Neural progenitor cell (in vitro differentiated cells): Measurements from ENCODE around the gene FAM120C. TPM values are rescaled to one million over a fixed set of nuclear protein-coding genes. Genes with fewer than 3 reads are reported as not detected.

Experiments used
- DNase-seq: peaks from one replicate; pipeline ENCODE4 v3.0.0-alpha.2; 2016; ENCODE audit warnings: low spot score
- H2AFZ ChIP-seq: fragments of 200-600 bp; sonication (generic); replicated peaks from 2 replicates; pipeline ENCODE4 v1.6.1; 2016; ENCODE audit warnings: antibody characterized with exemption
- H3F3A ChIP-seq: fragments of 200-600 bp; sonication (generic); 2 replicates; pipeline ENCODE4 v1.6.1; 2016; ENCODE audit warnings: antibody characterized with exemption, low read depth
- H3K27ac ChIP-seq: fragments of 200-600 bp; sonication (generic); 2 replicates; pipeline ENCODE4 v1.5.1; 2016; ENCODE audit warnings: mild to moderate bottlenecking
- H3K27me3 ChIP-seq: fragments of 200-600 bp; sonication (generic); 2 replicates; pipeline ENCODE4 v1.6.1; 2016; ENCODE audit warnings: mild to moderate bottlenecking, moderate library complexity
- H3K36me3 ChIP-seq: fragments of 200-600 bp; sonication (generic); 2 replicates; pipeline ENCODE4 v1.5.1; 2016
- H3K4me1 ChIP-seq: fragments of 200-600 bp; sonication (generic); 2 replicates; pipeline ENCODE4 v1.6.1; 2016; ENCODE audit warnings: mixed run types
- H3K4me2 ChIP-seq: fragments of 200-600 bp; sonication (generic); 2 replicates; pipeline ENCODE4 v1.6.1; 2016
- H3K4me3 ChIP-seq: fragments of 200-600 bp; sonication (generic); 2 replicates; pipeline ENCODE4 v1.5.1; 2016
- H3K79me2 ChIP-seq: fragments of 200-600 bp; sonication (generic); 2 replicates; pipeline ENCODE4 v1.6.1; 2016; ENCODE audit warnings: low read depth
- H3K9ac ChIP-seq: fragments of 200-600 bp; sonication (generic); 2 replicates; pipeline ENCODE4 v1.6.1; 2016
- H3K9me3 ChIP-seq: fragments of 200-600 bp; sonication (generic); 2 replicates; pipeline ENCODE4 v1.5.1; 2016; ENCODE audit warnings: low read depth
- H4K20me1 ChIP-seq: fragments of 200-600 bp; sonication (generic); 2 replicates; pipeline ENCODE4 v1.6.1; 2016; ENCODE audit warnings: low read depth
- H3K27ac Mint-ChIP-seq: 3 replicates; pipeline ENCODE4 v1.8.0; 2021; ENCODE audit warnings: mixed read lengths
- H3K27me3 Mint-ChIP-seq: 2 replicates; pipeline ENCODE4 v1.8.0; 2022; ENCODE audit warnings: low read depth, mild to moderate bottlenecking, inconsistent platforms, moderate library complexity, mixed read lengths; ENCODE audit not compliant: insufficient read depth
- H3K36me3 Mint-ChIP-seq: 3 replicates; pipeline ENCODE4 v1.8.0; 2021; ENCODE audit warnings: mixed read lengths
- H3K4me1 Mint-ChIP-seq: 3 replicates; pipeline ENCODE4 v1.8.0; 2021; ENCODE audit warnings: mixed read lengths
- H3K4me3 Mint-ChIP-seq: 3 replicates; pipeline ENCODE4 v1.8.0; 2021; ENCODE audit warnings: mild to moderate bottlenecking, moderate library complexity, mixed read lengths
- H3K9me3 Mint-ChIP-seq: 3 replicates; pipeline ENCODE4 v1.8.0; 2020; ENCODE audit warnings: mixed read lengths
- CTCF ChIP-seq: fragments of 200-600 bp; sonication (generic); IDR thresholded peaks from 2 replicates; pipeline ENCODE4 v1.5.1; 2017; ENCODE audit warnings: antibody characterized with exemption, mild to moderate bottlenecking
- EZH2 ChIP-seq: fragments of 200-600 bp; sonication (generic); IDR thresholded peaks from 2 replicates; pipeline ENCODE4 v1.6.1; 2017; ENCODE audit warnings: antibody characterized with exemption, mild to moderate bottlenecking, moderate library complexity
- EZH2phosphoT487 ChIP-seq: fragments of 200-600 bp; sonication (generic); IDR thresholded peaks from 2 replicates; pipeline ENCODE4 v1.6.1; 2017; ENCODE audit warnings: antibody characterized with exemption
- total RNA-seq: library from RNA; depleted of rRNA; stranded (reverse); fragments of >200 nt; gene quantifications from 2 replicates; pipeline ENCODE4 v1.2.3, GENCODE V29; 2015; ENCODE audit warnings: low replicate concordance

The FAM120C gene
- total RNA-seq, 1 donor from 2014 or later: 5.1 TPM

DNA sequence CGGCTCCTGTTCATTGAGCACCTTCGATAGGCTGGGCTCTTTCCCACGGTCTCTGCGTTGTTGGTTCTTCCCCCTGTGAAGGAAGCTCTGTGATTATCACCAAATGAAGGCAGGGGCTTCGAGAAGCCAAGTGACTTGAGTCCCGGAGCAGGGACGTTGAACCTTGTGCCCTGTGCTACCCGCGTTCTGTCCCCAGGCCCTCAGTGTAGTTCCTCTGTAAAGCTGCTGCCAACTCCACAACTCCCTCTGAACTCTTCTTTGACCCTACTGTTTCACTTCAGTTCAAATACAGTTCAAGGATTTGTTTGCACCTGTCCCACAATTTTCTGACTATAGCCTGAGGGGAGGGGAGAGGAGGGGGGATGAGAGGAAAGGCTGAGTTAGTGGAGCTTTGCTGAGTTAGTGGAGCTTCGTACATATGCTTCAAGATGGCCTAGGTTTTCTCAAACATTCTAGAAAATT, 138.1 kb downstream of the FAM120C start:
- Histone ChIP-seq H3K9ac (peak overlapping the region; percentile 22), H3K27me3 (no peaks in the 10 kb centered on the region), H3K27ac (peak overlapping the region; percentile 96), H2AFZ (peak overlapping the region; percentile 36), H3K9me3 (no peaks in the 10 kb centered on the region), H3K4me1 (peaks cover 8% of the 10 kb centered on the region), H4K20me1 (no peaks in the 10 kb centered on the region), H3K4me2 (peak overlapping the region; percentile 65), H3K36me3 (no peaks in the 10 kb centered on the region), H3F3A (peaks cover 15% of the 10 kb centered on the region), H3K79me2 (peaks cover 7% of the 10 kb centered on the region), H3K4me3 (peak overlapping the region; percentile 61)
- TF ChIP-seq CTCF: no peak
- peak overlapping the region; percentile 96 for H3K4me3 Mint-ChIP-seq
- peaks cover 6% of the 10 kb centered on the region for H3K27me3 Mint-ChIP-seq
- H3K27ac Mint-ChIP-seq: peak overlapping the region; percentile 99
- H3K9me3 Mint-ChIP-seq: peaks cover 9% of the 10 kb centered on the region
- H3K4me1 Mint-ChIP-seq: peaks cover 20% of the 10 kb centered on the region
- H3K36me3 Mint-ChIP-seq: no peaks in the 10 kb centered on the region
- no peak for DNase-seq

- Histone ChIP-seq H3K79me2 (peaks cover 7% of the 10 kb centered on the region), H3K9me3 (no peaks in the 10 kb centered on the region), H3K4me3 (peak within 1 kb of the TSS; percentile 61), H3K9ac (peak within 1 kb of the TSS; percentile 85), H3K36me3 (no peaks in the 10 kb centered on the region), H3K27me3 (no peaks in the 10 kb centered on the region), H3F3A (peaks cover 15% of the 10 kb centered on the region), H3K4me1 (peaks cover 8% of the 10 kb centered on the region), H4K20me1 (no peaks in the 10 kb centered on the region), H3K27ac (peak within 1 kb of the TSS; percentile 98), H3K4me2 (peak within 1 kb of the TSS; percentile 86), H2AFZ (peak within 1 kb of the TSS; percentile 36)
- Mint-ChIP-seq H3K9me3 (peaks cover 9% of the 10 kb centered on the region), H3K36me3 (no peaks in the 10 kb centered on the region), H3K4me1 (peaks cover 20% of the 10 kb centered on the region), H3K27ac (peak within 1 kb of the TSS; percentile 99), H3K27me3 (peaks cover 6% of the 10 kb centered on the region), H3K4me3 (peak within 1 kb of the TSS; percentile 96)
- DNase-seq: peak; percentile 95
- TF ChIP-seq EZH2 (no peak), CTCF (peak; percentile 4)
These were observed 138.8 kb downstream of the FAM120C start, which contains the start of gene PHF8 for GRCh38 chrX:54044126-54044876. PHF8 (minus strand) TSS chrX:54044473; CDS start chrX:54042728, 1,745 bp downstream.

- H2AFZ ChIP-seq: no peak overlapping the region
- no peaks in the 10 kb centered on the region for H3K9me3 ChIP-seq
- peak overlapping the region; percentile 85 for H3K9ac ChIP-seq
- TF ChIP-seq CTCF (no peak), EZH2 (no peak), EZH2phosphoT487 (no peak)
- H3K4me3 Mint-ChIP-seq: peak overlapping the region; percentile 96
- H3K36me3 Mint-ChIP-seq: no peaks in the 10 kb centered on the region
- H3K27ac Mint-ChIP-seq: peak overlapping the region; percentile 97
- no peaks in the 10 kb centered on the region for H3K36me3 ChIP-seq
- H3F3A ChIP-seq: peaks cover 15% of the 10 kb centered on the region
- H3K4me1 Mint-ChIP-seq: peaks cover 14% of the 10 kb centered on the region
- peaks cover 9% of the 10 kb centered on the region for H3K9me3 Mint-ChIP-seq
- H3K4me1 ChIP-seq: peaks cover 8% of the 10 kb centered on the region
- H4K20me1 ChIP-seq: no peaks in the 10 kb centered on the region
- peak overlapping the region; percentile 86 for H3K4me2 ChIP-seq
- H3K79me2 ChIP-seq: peaks cover 7% of the 10 kb centered on the region
- peak overlapping the region; percentile 61 for H3K4me3 ChIP-seq
- H3K27me3 ChIP-seq: no peaks in the 10 kb centered on the region
- peaks cover 6% of the 10 kb centered on the region for H3K27me3 Mint-ChIP-seq
- DNase-seq: peak; percentile 77
- peak overlapping the region; percentile 98 for H3K27ac ChIP-seq
These were observed 139.4 kb downstream of the FAM120C start for GRCh38 chrX:54043541-54044125.
